Endothelial cell of hepatic sinusoid (primary cell): ENCODE data around the gene FOXJ1.

Experiments
- in situ Hi-C: cut with HindIII; loops from 2 replicates; pipeline ENCODE4 v1.10.0; 2017; ENCODE audit warnings: low sequenced_read_pairs

FOXJ1 gene

DNA sequence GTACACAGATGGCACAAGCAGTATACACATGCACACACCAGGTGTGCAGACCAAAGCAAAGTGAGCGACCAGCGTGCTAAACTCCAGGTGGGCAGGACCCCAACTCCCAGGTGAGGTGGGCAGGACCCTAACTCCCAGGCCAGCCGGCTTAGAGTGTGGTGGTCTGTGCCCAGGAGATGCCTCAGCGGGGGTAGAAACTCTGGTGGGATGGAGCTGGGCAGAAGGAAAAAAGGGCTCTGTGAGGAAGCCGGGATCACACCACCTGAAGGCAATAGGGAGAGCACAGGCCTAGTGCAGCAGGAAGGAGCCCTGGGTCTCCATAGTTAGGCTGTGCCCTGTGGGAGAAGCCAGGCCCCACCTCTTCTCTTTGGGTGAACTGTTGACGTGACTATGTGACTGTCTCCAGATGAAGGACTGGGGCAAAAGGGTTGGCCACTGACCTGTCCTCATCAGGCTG, 1.6 kb upstream of the FOXJ1 start:
- in situ Hi-C loops: no loop called here

DNA sequence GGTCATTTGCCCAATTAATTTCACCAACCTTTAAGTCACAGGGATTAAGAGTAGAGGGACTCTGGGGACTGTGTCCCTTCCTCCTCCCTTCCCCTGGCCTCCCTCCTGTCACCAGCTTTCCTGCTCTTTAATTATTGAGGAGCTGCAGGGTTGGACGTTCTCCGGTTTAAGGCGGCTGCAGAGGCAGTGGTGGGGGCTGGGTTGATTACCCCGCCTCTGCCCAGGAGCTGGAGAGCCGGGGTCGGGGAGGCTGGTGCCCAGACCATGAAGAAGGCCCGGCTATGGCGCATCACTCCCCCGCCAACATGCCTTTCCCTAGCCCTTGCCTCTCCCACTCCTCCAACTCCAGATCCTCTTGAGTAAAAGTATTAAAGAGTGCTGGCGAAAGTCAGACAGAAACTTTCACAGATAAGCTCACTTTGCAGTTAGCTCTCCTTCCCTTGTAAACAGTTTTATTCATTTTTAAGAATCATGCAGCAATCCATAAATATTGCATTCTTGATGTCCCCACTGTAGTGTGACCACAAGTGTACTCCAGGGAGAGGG, 1.1 kb upstream of the FOXJ1 start:
- in situ Hi-C loops: no loop called here

DNA sequence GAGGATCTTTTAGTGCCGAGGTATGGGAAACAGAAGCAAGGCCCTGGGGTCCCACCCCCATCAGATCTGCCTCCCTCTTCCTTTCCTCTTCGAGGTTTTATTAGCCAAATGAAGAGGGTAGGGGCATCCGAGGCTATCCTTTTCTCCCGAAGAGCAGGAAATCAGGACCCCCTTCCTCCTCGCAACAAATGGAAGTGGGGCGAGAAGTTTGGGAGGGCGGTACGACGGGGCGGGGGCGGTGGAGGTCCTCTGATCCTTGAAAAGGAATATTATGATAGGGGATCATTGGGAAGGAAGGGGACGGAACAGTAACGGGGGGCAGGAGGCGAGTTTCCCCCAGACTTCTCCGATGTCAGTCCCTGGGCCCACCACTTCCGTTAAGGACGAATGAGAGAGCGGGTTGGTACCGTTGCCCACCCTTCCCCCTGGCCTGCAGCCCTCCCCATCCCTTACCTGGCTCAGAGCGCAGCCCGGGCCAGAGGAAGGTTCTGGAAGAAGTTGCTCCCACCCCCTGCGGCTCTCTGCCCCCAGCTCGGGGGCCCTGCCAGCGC, 309 bp downstream of the FOXJ1 start:
- in situ Hi-C loops: no loop called here

DNA sequence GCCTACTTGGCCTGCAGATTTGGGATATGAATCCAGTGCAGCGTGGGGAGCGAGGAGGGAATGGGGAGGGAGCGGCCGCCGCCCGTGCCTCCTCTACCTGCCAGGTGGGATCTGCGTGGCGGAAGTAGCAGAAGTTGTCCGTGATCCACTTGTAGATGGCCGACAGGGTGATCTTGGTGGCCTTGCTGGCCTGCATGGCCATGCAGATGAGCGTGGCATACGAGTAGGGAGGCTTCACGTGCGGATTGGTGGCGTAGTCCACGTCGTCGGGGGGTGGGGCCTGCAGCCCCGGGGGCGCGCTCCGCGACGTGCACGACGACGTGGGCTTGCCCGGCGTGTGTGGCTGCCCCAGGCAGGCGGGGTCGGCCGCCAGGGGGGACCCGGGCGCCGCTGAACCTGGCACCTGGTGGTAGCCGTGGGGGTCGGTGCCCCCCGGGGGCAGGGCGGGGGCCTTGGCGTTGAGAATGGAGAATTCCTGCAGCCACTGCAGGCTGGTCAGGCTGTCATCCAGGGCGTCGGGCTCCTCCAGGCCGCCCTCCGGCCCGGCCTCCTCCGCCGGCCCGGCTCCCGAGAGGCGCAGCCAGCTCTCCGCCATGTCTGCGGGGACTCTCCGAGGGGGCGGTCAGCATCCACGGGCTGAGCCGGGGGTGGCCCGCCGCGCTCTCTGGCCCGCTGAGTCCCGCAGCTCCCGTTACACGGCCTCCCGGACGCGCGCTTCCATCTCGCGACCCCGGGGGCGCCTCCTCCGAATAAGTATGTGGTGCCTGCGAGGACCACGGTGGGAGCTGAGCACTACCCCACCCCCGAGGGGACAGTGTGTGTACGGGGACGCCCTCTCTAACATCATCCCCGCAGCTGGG, 1.0 kb downstream of the FOXJ1 start:
- in situ Hi-C loops: no loop called here

DNA sequence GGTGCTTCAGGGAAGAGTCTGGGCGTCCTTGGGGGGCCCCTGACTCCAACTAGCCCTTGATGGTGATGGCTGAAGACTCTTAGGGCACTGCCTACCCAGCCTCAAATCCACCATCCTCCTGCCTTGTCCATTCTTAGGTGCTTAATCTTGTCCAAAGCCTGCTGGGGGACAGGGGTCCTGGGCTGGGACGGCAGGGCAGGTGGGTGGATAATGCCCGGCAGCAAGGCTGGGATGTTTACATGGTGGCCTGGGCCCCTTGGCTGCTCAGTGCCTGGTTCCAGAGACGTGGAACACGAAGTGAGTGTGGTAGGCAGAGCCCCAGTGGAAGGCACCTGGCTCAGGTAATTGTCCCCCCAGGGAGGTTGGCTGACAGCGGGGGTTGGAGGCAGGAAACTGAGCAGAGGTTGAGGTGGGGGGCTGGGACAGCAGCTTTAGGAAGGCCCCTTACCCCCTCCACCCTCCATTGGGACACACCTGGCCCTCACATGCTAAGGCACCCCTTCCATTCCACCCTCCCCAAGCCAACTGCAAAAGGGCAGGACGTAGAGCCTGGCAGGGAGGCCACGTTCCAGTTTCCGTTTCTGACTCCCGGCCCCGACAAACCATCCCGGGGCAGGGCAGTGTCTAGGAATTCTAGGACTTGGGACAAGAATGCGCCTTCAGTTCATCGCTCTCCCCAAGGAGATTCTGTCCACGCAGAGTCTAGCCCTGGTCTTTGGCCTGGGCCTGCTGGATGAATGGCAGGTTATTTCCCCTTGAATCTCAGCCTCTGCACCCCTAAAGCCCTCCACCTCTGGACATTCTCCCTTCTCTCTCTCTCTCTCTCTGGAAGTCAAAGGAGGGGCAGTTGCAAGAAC, 1.9 kb downstream of the FOXJ1 start:
- in situ Hi-C loops: no loop called here

DNA sequence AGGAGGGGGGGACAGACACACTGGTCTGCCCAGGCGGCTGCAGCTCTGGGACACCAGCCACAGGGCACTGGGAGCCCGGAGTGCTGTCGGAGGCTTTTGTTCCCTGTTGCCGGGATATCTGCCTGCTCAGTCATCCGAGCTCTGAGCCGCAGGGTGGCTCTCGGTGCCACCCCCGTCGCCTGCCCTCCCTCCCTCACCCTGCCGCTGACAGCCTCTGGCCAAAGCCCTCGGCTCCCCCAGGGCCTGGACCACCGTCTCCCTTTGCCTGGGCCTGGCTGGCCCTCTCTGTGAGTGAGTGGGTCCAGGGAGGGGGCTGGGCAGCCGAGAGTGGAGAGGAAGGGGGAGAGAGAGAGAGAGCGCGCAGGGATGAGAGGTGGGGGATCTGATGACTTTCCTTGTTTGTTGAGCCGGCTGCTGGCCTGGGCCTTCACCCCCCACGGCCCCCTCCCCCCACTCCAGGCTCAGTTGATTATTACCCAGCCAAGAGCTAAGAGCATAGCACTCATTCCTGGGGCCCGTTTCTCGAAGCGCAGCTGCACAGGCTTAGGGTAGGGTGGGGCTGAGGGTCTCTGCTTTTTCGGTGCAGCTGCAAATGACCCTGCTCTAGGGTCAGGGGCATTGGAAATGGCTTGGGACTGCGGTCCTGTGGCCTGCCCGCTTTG, 2.7 kb downstream of the FOXJ1 start:
- in situ Hi-C loops: no loop called here

DNA sequence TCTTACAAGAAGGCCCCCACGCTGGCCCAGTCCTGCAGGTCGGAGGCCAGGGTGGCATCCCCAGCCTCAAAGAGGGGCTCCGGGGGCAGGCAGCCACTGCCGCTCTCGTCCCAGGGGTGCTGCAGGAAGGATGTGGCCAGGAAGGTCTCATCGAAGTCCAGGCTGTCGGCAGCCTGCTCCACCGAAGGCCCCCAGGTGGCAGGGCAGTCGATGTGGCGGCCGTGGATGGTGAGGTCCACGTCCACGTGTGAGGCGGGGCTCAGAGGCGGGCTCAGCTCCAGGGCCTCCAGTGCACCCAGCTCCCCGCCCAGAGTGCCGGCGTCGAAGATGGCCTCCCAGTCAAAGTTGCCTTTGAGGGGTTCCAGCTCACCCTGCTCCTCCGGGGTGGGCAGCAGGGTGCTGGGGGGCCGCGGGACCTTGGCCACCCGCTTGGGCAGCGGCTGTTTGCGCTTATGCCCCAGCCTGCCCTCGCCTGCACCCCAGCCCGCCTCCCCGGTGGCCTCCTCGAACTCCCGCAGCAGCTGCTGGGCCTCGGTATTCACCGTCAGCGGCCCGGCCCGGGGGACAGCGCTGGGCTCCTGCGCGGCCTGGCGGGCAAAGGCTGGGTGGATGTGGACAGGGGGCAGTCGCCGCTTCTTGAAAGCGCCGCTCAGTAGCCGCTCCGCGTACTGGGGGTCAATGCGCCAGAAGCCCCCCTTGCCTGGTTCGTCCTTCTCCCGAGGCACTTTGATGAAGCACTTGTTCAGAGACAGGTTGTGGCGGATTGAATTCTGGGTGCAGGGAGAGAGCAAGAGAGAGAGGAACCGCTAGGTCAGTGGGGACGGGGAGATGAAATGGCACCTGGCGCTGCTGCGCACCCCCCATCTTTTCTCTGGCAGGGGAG, 3.5 kb downstream of the FOXJ1 start:
- in situ Hi-C loops: no loop called here

DNA sequence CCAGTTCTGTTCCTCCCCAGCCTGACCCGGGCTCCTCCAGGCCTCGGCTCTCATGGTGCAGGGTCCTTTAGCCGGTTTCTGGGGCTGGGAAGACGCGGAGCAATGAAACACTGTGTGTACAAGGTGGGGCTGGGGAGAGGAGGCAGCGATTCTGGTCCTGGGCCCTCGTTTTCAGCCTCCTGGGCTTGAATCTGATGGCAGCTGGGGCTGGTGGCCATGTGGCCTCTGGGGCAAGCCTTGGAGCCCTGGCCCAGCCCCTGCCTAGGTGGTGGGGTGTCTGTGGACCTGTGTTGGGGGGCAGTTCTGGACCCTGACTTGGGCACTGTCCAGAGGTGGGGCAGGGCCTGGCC, 4.1 kb downstream of the FOXJ1 start:
- in situ Hi-C loops: no loop called here

DNA sequence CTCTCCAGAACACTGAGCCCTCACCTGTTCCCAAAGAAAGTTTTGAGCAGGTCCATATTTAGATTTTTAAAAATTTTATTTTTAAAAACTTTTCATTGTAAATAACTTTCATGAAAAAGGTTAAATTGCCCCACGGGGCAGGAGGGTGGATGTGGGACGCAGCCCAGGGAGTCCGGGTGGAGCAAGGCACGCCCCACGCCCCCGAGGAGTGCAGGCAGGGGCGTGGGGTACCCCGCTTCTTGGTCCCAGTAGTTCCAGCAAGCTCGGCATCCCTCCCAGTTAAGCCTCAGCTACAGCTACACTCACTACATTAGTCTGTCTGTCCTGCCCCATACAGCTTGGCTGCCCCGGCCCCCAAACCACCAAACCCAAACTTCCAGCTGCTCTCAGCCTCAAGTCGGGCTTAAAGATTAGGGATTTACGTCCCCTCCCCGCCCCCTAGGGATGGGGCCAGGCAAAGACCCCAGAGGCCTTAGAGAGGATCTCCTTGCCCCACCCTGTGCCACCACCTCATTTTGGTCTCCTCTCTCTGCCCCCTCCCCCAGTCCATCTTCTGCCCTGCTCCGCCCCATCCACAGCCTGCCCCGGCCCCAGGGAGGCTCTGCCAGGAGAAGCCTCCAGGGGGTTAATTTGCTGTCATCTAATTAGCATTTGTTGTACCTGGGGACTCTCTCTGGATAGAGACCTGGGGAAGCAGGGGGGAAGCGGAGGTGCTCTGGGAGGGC, 4.6 kb downstream of the FOXJ1 start:
- in situ Hi-C loops: no loop called here

DNA sequence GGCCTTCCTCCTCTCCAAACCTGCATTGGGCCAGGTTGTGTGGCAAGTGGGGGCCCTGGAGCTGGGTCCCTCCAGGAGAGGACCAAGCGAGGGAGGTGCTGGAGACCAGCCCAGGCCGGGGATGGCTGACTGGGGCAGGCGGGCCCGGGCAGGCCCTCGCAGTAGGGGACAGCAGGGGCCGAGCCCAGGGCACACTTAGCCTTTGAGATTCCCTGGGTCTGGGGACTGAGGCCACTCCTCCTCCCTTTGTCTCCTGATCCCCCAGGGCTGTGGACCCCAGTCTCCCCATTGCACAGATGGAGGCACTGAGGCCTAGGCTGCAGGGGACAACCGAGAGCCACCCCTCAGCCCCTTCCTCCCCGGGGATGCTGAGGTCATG, 5.2 kb downstream of the FOXJ1 start:
- in situ Hi-C loops: no loop called here

DNA sequence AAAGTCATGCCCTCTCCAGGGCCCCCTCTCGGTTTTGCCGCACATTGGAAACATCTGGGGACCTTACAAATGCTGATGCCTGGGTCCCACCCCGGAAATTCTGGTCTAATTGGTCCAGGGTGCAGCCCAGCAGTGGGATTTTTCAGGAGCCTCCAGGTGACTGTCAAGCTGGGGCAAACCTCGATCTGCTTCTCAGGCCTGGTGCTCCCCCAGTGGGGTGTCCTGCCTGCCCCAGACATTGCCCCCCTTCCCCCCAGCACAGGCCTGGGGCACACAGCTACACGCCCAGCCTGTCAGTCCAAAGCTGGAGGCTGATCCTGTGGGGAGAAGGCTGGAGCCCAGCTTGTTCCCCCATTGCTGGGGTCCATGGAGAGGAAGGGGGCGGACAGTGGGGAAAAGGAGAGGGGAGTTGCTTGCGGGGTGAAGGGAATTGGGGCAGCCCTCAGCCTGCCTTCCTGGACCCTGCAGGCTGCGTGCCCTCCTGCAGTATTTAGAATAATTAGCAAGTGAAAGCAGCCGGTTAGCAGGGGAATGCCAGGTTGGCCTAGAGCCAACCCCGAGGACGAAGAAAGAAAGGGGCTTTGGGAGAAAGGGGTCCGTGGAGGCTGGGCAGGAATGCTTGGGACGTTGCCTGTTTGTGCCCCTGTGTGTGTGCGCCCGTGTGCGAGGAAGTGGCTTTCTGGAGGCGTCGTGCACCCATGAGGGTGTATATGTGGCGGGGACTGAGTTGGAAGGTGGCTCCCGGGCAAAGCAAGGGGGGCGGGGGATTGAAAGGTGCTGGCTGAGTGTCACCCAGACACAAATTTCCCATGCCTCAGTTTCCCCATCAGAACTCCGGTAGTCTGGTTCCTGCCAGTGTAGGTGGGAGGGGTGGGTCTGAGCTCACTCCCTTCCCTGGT, 5.9 kb downstream of the FOXJ1 start:
- in situ Hi-C loops: no loop called here

DNA sequence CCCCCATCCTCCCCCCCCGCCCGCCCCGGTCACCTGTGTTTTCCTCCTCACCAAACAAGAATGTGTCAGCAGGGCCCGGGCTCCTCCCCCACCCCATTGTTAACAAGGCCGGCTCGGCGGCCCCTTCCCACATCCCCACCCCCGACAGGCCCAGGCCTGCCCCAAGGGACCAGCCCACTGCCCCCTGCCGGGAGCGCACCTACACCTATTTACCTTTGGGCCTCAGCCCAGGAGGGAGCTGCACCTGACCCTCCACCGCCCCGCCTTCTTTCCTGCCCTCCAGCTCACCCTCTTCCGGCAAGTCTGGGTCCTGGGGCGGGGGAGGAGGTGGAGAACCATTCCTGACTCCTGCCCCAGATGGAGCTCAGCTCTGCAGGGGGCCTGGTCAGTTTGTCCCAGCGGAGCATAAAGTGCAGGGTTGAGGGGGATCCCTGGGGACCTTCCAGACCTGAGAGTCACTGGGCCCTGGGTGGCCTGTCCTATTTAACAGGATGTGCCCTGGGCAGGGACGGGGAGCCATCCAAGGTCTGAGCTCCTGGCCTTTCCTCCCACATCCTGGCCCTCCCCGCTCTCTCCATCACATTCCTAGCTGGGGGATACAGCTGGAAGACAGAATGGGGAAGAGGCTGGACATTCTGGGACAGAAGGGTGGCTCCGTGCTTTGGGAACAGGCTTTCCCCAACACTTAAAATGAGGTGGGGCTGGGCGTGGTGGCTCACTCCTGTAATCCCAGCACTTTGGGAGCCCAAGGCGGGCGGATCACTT, 8.3 kb downstream of the FOXJ1 start:
- in situ Hi-C loops: no loop called here

DNA sequence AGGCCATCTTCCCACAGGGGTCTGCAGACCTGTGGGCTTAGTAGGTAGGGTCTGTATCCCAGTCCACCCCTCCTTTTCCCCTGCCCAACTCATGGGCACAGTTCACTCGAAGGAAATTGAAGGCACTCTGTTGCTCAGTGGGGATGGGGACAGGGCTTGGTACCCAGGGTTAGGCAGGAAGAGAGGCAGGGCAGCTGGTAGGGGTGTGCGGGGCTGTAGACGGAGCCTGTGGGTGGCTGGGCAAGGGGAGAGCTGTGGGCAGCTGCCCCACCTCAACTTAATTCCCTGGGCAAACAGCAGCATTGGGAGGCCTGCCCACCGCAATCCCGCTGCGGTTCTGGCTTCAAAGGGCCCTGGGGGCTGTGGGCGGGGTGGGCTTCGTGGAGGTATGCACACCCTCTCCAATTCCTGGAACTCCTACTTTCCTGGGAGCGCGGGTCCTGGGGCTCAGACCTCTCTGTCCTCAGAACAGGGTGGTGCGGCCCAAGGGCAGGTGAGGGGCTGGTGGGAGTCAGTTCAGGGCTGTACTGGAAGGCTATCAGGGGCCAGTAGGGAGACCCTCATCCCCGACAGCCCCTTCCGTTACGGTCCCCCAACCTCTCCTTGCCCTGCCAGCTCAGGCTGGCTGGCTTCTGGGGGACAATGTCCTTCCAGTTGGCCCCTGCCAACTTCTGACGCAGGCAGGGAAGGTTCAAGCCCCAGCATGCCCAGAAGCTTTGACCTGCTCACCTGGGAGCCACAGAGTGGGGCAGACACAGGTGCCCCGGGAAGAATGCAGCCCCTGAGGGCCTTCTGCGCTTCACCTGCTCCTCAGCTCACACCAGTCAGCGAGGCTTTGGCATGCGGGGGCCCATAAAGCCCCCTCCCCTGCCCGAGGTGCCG, 9.1 kb downstream of the FOXJ1 start:
- in situ Hi-C loops: no loop called here

DNA sequence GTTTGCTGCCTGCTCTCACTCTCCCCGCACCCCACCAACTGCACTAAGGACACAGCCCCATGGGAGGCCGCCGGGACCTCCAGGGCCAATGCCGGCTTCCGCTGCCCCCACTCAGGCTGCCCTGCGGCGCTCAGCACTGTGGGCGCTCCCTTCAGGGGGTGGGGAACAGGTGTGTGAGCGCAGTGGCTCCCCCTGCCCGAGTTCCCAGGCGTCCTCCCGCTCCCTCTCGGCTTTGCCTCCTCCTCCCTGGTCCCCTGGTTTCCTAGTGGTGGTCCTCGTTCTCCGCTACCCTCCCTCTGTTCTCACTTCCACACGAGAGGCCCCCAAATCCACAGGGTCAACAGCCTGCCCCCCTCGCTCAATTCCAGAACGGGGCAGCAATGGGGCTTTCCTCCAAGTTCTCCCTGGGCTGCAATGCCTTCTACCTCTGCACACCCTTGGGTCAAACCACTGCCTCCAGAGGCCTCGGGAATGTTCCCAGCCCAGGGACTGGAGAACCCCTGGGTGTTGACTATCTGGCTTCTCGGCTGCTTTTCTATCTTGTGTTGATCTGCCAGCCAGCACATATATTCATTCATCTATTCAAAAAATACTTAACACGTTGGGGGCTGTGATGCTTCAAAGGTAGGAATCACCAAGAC, 9.9 kb downstream of the FOXJ1 start:
- in situ Hi-C loops: no loop called here

DNA sequence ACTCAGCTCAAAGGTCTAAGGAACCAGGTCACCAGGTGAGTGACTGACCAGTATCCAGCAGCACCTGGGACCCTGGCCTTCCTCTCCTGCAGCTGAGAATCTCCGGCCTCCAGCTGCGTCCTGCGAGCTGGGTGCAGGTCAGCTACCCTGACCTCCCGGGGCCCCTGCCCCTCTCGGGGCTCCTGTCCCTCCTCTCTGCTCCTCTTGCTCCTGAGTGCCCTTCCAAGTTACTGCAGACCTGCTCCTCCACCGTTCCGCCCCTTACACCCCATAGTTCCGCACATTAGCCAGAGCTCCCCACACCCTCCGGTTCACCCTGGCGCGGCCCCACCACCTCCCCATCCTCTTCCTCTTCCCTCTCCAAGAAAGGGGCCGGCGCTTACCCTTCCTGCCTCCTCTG, 10.6 kb downstream of the FOXJ1 start:
- in situ Hi-C loops: no loop called here

DNA sequence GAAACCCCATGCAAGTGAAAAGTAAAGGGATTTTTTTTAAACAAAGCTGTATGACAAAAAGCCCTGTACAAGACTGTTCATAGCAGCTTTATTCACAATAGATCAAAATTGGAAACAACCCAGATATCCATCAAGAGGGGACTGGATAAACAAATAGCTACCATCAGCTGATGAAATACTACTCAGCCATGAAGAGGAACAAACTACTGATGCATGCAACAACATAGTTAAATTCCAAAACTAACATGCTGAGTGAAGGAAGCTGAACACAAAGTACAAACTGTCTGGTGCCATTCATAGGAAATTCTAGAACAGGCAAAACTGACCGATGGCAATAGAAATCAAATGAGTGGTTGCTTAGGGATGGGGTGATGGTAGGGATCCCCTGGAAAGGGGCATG, 15.1 kb downstream of the FOXJ1 start:
- in situ Hi-C loops: no loop called here
